ENCODE measurements around the gene MAP6. TPM values are rescaled to one million over a fixed set of nuclear protein-coding genes. Genes with fewer than 3 reads are reported as not detected.

MAP6 gene
- total and polyA plus RNA-seq, 2 experiments from 2014 or later, result 0.31 to 1.2 TPM

DNA sequence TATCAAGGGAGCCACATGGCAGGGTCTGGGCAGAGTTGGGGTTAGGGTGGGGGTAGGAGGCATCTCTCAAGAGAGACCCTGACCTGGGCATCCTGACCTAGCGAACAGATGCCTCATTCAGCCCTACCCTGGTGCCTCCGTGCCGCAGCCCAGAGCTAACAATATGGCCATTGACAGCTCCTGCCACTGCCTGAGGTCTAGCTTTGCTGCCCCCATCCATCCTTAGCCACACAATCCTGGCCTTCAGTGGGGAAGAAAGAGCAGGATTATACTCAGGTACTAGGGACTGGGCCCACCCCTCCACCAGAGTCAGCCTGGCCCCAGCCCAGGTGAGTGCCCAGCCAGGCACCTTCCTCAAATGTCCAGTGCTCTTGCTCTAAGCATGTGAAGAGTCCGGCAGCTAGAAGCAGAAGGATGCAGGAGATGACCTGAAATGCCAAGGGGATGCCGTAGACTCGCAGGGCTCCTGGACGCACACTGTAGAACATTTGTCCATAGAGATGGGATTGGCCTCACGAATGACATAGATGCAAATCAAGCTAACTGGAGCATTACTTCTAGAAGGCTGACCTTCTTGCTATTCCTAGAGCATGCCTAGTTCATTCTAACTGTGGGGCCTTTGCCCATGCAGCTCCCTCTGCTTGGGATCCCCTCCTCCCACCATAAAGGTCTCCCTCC is 120.1 kb downstream of the MAP6 start (continued):
- TF ChIP-seq, protein P1, sequence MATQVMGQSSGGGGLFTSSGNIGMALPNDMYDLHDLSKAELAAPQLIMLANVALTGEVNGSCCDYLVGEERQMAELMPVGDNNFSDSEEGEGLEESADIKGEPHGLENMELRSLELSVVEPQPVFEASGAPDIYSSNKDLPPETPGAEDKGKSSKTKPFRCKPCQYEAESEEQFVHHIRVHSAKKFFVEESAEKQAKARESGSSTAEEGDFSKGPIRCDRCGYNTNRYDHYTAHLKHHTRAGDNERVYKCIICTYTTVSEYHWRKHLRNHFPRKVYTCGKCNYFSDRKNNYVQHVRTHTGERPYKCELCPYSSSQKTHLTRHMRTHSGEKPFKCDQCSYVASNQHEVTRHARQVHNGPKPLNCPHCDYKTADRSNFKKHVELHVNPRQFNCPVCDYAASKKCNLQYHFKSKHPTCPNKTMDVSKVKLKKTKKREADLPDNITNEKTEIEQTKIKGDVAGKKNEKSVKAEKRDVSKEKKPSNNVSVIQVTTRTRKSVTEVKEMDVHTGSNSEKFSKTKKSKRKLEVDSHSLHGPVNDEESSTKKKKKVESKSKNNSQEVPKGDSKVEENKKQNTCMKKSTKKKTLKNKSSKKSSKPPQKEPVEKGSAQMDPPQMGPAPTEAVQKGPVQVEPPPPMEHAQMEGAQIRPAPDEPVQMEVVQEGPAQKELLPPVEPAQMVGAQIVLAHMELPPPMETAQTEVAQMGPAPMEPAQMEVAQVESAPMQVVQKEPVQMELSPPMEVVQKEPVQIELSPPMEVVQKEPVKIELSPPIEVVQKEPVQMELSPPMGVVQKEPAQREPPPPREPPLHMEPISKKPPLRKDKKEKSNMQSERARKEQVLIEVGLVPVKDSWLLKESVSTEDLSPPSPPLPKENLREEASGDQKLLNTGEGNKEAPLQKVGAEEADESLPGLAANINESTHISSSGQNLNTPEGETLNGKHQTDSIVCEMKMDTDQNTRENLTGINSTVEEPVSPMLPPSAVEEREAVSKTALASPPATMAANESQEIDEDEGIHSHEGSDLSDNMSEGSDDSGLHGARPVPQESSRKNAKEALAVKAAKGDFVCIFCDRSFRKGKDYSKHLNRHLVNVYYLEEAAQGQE (IDR thresholded peaks at IDR 0.05; ENCODE audit: unreplicated experiment), result no peak
- TF ChIP-seq EZH2 (IDR thresholded peaks at IDR 0.05; ENCODE audit: low read depth, unreplicated experiment), result no peak
- TF ChIP-seq, protein P2, sequence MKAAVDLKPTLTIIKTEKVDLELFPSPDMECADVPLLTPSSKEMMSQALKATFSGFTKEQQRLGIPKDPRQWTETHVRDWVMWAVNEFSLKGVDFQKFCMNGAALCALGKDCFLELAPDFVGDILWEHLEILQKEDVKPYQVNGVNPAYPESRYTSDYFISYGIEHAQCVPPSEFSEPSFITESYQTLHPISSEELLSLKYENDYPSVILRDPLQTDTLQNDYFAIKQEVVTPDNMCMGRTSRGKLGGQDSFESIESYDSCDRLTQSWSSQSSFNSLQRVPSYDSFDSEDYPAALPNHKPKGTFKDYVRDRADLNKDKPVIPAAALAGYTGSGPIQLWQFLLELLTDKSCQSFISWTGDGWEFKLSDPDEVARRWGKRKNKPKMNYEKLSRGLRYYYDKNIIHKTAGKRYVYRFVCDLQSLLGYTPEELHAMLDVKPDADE (IDR thresholded peaks at IDR 0.05), result no peak

DNA sequence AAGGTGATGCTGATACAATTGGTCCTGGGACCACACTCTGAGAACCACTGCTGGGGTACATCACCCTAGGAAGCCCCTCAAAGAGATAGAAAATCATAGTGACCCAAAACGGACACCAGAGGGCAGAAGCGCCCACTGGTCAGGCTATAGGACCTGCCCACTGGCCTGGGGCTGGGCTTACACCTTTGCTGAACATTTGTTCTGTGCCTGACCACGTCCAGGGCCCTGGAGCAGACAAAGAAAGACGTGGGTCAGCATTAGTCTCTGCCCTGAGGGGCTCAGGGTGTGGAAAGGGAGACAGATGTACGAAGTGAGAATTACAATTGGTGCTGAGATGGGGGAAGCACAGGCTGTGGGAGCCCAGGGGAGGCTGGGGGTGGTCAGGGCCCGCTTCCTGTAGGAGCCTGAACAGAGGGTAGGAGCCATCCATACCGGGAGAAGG is 121.2 kb downstream of the MAP6 start:
- Mint-ChIP-seq H3K36me3 (ENCODE audit: low read depth) (peaks cover 3% of the 10 kb centered on the region; the same call in 2 of the 3 replicates), H3K4me1 (peaks cover 9% of the 10 kb centered on the region), H3K9me3 (peaks cover 4% of the 10 kb centered on the region; the same call in 1 of the 3 replicates), H3K27me3 (ENCODE audit: insufficient read depth, low read depth, poor library complexity) (peaks cover 7% of the 10 kb centered on the region), H3K27ac (no peak overlapping the region; the same call in 1 of the 2 replicates), H3K4me3 (no peak overlapping the region; the same call in 2 of the 3 replicates)
- Histone ChIP-seq H3K27ac (ENCODE audit: low read depth) (no peak overlapping the region), H2AFZ (peak overlapping the region; percentile 73; the same call in 1 of the 2 replicates), H3F3A (replicated peaks; ENCODE audit: low read depth) (no peaks in the 10 kb centered on the region), H3K79me2 (replicated peaks; ENCODE audit: insufficient read depth) (no peaks in the 10 kb centered on the region), H3K9me2 (ENCODE audit: insufficient read depth) (no peaks in the 10 kb centered on the region), H3K4me2 (peak overlapping the region; percentile 39), H3K4me3 (no peak overlapping the region), H3K27me3 (ENCODE audit: insufficient read depth) (no peaks in the 10 kb centered on the region), H3K4me1 (ENCODE audit: insufficient read depth) (no peaks in the 10 kb centered on the region; the same call in 1 of the 2 replicates), H4K20me1 (replicated peaks; ENCODE audit: insufficient read depth) (no peaks in the 10 kb centered on the region), H3K36me3 (ENCODE audit: insufficient read depth) (no peaks in the 10 kb centered on the region)
- DNase-seq (ENCODE audit: low spot score), result peak; percentile 89
- TF ChIP-seq, protein P3, sequence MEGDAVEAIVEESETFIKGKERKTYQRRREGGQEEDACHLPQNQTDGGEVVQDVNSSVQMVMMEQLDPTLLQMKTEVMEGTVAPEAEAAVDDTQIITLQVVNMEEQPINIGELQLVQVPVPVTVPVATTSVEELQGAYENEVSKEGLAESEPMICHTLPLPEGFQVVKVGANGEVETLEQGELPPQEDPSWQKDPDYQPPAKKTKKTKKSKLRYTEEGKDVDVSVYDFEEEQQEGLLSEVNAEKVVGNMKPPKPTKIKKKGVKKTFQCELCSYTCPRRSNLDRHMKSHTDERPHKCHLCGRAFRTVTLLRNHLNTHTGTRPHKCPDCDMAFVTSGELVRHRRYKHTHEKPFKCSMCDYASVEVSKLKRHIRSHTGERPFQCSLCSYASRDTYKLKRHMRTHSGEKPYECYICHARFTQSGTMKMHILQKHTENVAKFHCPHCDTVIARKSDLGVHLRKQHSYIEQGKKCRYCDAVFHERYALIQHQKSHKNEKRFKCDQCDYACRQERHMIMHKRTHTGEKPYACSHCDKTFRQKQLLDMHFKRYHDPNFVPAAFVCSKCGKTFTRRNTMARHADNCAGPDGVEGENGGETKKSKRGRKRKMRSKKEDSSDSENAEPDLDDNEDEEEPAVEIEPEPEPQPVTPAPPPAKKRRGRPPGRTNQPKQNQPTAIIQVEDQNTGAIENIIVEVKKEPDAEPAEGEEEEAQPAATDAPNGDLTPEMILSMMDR (conservative IDR thresholded peaks at IDR 0.05; ENCODE audit: low read depth in 2 of 2), result peak; percentile 88 to 94
- TF ChIP-seq JUNB (IDR thresholded peaks at IDR 0.05; ENCODE audit: unreplicated experiment) (no peak), POLR2AphosphoS5 (IDR thresholded peaks at IDR 0.05; ENCODE audit: low read depth) (no peak)
- ATAC-seq, result peak; percentile 94
